Gastroesophageal sphincter (tissue), 4 donors: Measurements from ENCODE around the gene AIFM3. TPM values are rescaled to one million over a fixed set of nuclear protein-coding genes. Genes with fewer than 3 reads are reported as not detected.

Experiments
- ATAC-seq: fragments of 150-250 bp; one replicate; pipeline ENCODE4 v1.9.1; 2016; ENCODE audit warnings: mild to moderate bottlenecking, moderate library complexity
- H3K27ac ChIP-seq, 4 donors: fragments of 200-600 bp; sonication (generic) in 3 of 4; 1 replicate in 3 of 4; 2 replicates in 1 of 4; pipeline ENCODE4 v1.5.1; 2016 to 2019
- H3K27me3 ChIP-seq: fragments of 200-600 bp; sonication (generic); one replicate; pipeline ENCODE4 v1.5.1; 2019
- H3K36me3 ChIP-seq, 2 donors: fragments of 200-600 bp; sonication (generic); one replicate each; pipeline ENCODE4 v1.5.1; 2019; ENCODE audit warnings: control low read depth in 1 of 2
- H3K4me1 ChIP-seq, 3 donors: fragments of 200-600 bp; sonication (generic); 1 replicate in 2 of 3; 2 replicates in 1 of 3; pipeline ENCODE4 v1.5.1; 2016 to 2019; ENCODE audit warnings: control low read depth in 2 of 3
- H3K4me3 ChIP-seq, 2 donors: fragments of 200-600 bp; sonication (generic); one replicate each; pipeline ENCODE4 v1.5.1; 2019; ENCODE audit warnings: mild to moderate bottlenecking in 1 of 2, moderate library complexity in 1 of 2
- H3K9me3 ChIP-seq, 3 donors: fragments of 200-600 bp; sonication (generic); one replicate each; pipeline ENCODE4 v1.5.1; 2017 to 2019; ENCODE audit warnings: control low read depth in 2 of 3
- EP300 ChIP-seq: sonication (generic); formaldehyde crosslinking; IDR thresholded peaks from one replicate; pipeline ENCODE4 v1.6.1; 2017; ENCODE audit warnings: antibody characterized with exemption, mild to moderate bottlenecking
- POLR2A ChIP-seq, 2 donors: fragments of 450-650 bp; IDR thresholded peaks; one replicate each; pipeline ENCODE4 v1.6.1; 2017; ENCODE audit warnings: antibody characterized with exemption in 2 of 2, mild to moderate bottlenecking in 2 of 2, moderate library complexity in 1 of 2
- POLR2AphosphoS5 ChIP-seq: sonication (generic); formaldehyde crosslinking; IDR thresholded peaks from one replicate; pipeline ENCODE4 v1.6.1; 2017; ENCODE audit warnings: antibody characterized with exemption
- WGBS, 2 donors: methylation state at CpG; one replicate each; pipeline ENCODE4 v1.1.5; 2018; ENCODE audit warnings: low coverage in 1 of 2; 5-methylcytosine and 5-hydroxymethylcytosine counted together
- total RNA-seq, 4 donors: library from RNA; depleted of rRNA; stranded (reverse); fragments of >200 nt; gene quantifications; one replicate each; pipeline ENCODE4 v1.1.0, GENCODE V29; 2016
- TF ChIP-seq, protein P1 (sequence below), 4 experiments: fragments of 200-600 bp in 2 of 4; fragments of 450-650 bp in 2 of 4; sonication (generic) in 1 of 4; IDR thresholded peaks; one replicate each; pipeline ENCODE4 v1.5.1; 2017 to 2019; ENCODE audit warnings: antibody characterized with exemption in 4 of 4, mild to moderate bottlenecking in 2 of 4, moderate library complexity in 2 of 4

AIFM3 gene
- total RNA-seq, 4 donors from 2014 or later = 0.27 to 3.2 (median 2.0) TPM; not detected in 1

DNA sequence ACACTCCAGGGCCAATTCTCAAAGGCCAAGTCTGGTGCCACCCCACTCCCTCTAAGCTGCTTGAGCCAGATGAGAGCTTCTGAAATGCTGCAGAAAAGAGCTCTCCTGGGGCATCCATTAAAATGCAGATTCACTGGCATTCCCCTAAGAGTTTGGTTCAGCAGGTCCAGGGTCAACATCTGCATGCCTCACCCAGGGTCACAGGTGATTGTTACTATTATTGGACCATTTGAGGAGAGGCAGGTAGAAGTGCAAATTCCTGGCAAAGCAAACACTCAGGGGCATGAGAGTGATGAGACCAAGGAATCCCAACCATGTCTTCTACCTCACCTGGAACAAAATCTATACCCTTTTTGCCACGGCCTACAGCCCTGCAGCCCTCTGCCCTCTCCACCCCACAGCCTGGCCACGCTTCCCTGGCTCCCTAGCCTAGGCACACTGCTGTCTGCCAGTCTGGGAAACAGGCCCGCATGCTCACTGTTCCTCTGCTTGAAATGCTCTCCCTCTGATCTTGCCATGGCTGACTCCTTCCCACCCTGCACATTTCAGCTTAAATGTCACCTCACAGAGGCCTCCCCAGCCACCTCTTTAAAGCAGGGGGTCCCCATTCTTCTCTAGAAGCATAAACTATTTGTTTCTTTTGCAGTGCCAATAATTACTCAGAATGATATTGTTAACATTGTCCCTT lies 43.5 kb downstream of the AIFM3 start:
- 94 to 100% methylated on average over 1 to 2 of the region's 3 CpGs for WGBS, 2 donors
- no peak overlapping the region for H3K27ac ChIP-seq
- no peaks in the 10 kb centered on the region for H3K27me3 ChIP-seq
- H3K4me3 ChIP-seq = no peak overlapping the region
- TF ChIP-seq POLR2A (IDR thresholded peaks at IDR 0.05) (no peak), EP300 (no peak), POLR2AphosphoS5 (no peak)
- TF ChIP-seq, protein P1, sequence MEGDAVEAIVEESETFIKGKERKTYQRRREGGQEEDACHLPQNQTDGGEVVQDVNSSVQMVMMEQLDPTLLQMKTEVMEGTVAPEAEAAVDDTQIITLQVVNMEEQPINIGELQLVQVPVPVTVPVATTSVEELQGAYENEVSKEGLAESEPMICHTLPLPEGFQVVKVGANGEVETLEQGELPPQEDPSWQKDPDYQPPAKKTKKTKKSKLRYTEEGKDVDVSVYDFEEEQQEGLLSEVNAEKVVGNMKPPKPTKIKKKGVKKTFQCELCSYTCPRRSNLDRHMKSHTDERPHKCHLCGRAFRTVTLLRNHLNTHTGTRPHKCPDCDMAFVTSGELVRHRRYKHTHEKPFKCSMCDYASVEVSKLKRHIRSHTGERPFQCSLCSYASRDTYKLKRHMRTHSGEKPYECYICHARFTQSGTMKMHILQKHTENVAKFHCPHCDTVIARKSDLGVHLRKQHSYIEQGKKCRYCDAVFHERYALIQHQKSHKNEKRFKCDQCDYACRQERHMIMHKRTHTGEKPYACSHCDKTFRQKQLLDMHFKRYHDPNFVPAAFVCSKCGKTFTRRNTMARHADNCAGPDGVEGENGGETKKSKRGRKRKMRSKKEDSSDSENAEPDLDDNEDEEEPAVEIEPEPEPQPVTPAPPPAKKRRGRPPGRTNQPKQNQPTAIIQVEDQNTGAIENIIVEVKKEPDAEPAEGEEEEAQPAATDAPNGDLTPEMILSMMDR (IDR thresholded peaks at IDR 0.05) = no peak
- no peaks in the 10 kb centered on the region for H3K36me3 ChIP-seq
- peaks cover 0 to 24% (median 18%) of the 10 kb centered on the region in 3 donors for H3K4me1 ChIP-seq
- no peaks in the 10 kb centered on the region for H3K9me3 ChIP-seq
- ATAC-seq = no peak

DNA sequence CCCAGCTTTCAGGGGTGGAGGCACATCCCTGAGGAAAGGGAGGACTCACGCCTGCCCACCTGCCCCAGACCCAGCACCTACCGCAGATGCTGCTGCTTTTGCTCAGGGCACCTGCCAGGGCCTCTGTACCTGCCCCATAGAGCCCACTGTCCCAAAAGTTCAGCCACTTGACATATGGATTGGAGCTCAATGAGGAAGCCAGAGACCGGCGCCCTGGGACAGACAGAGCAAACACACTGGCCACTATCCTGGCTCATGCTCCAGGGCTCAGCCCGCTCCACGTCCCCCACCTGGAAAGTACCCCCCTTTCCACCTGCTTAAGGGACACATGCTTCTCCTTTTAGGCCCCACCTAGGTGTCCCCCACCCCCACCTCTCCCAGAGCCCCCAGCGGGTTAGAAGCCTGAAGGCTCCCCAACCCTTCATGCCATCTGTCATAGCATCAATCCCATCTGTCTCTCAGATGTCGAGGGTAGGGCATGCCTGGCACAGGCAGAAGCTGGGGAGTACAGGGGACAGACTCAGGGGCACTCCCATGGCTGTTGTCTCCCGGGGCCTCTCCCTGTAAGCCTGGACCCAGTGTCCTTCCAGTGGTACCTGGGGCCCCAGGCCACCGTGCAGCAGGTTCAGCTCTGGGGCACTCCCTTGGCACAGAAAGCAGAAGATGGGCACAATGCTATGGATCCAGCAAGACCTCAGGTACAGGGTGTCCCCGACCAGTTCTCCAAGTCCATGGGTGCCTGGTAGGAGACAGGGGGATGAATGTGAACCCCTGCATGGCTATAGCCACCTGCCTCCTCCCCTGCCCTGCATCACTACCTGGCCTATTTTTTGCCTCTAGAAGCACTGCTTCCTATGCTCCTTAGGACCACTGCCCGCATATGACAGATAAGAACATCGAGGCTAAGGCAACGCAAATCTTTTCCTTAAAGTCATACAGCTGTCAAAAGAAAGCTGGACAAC lies 45.7 kb downstream of the AIFM3 start:
- Histone ChIP-seq H3K9me3 (no peaks in the 10 kb centered on the region), H3K4me1 (peaks cover 0 to 28% (median 21%) of the 10 kb centered on the region in 3 donors), H3K4me3 (no peak overlapping the region), H3K36me3 (no peaks in the 10 kb centered on the region), H3K27me3 (no peaks in the 10 kb centered on the region), H3K27ac (peak overlapping the region in 2 of 4 donors; percentile 82 to 88)
- WGBS, 2 donors = 40 to 70% methylated on average over 1 to 3 of the region's 14 CpGs
- TF ChIP-seq EP300 (no peak), POLR2AphosphoS5 (no peak), POLR2A (IDR thresholded peaks at IDR 0.05) (no peak)
- TF ChIP-seq, protein P1 (IDR thresholded peaks at IDR 0.05) = no peak
- ATAC-seq = no peak

- Histone ChIP-seq H3K36me3 (no peaks in the 10 kb centered on the region), H3K9me3 (no peaks in the 10 kb centered on the region), H3K4me1 (peaks cover 0 to 28% (median 21%) of the 10 kb centered on the region in 3 donors), H3K27me3 (no peaks in the 10 kb centered on the region), H3K4me3 (peak overlapping the region; percentile 21 to 55), H3K27ac (peak overlapping the region in 3 of 4 donors; percentile 78 to 88 (median 82))
- WGBS, 2 donors = 11 to 18% methylated on average over 7 to 9 of the region's 24 CpGs
- no peak for ATAC-seq
- TF ChIP-seq EP300 (no peak), POLR2AphosphoS5 (no peak), POLR2A (IDR thresholded peaks at IDR 0.05) (no peak)
- TF ChIP-seq, protein P1 (IDR thresholded peaks at IDR 0.05) = no peak
Measured at GRCh38 chr22:21013657-21014201, 46.7 kb downstream of the AIFM3 start.

GRCh38 chr22:21014202-21014725 lies 47.2 kb downstream of the AIFM3 start:
- H3K4me1 ChIP-seq = peaks cover 0 to 28% (median 21%) of the 10 kb centered on the region in 3 donors
- peak overlapping the region in 3 of 4 donors; percentile 78 to 88 (median 82) for H3K27ac ChIP-seq
- no peak for TF ChIP-seq POLR2AphosphoS5
- no peak for TF ChIP-seq EP300
- TF ChIP-seq, protein P1 (IDR thresholded peaks at IDR 0.05) = no peak
- no peak for TF ChIP-seq POLR2A (IDR thresholded peaks at IDR 0.05)
- 0% methylated on average over 2 of the region's 40 CpGs; no CpG with 5 or more reads in 1 of the 2 donors for WGBS, 2 donors
- peak overlapping the region; percentile 21 to 55 for H3K4me3 ChIP-seq
- ATAC-seq = peak; percentile 97
- no peaks in the 10 kb centered on the region for H3K36me3 ChIP-seq
- H3K27me3 ChIP-seq = no peaks in the 10 kb centered on the region
- no peaks in the 10 kb centered on the region for H3K9me3 ChIP-seq
